PC-3 (cell line): ENCODE data around the gene UGGT2.

Source experiments
- CTCF ChIP-seq: fragments of 300-600 bp; sonication (generic); conservative IDR thresholded peaks from 2 replicates; pipeline ENCODE4 v1.5.1; 2017; ENCODE audit warnings: antibody characterized with exemption, low read depth, mild to moderate bottlenecking, low read length
- EZH2 ChIP-seq: fragments of 300-600 bp; sonication (generic); IDR thresholded peaks from one replicate; pipeline ENCODE4 v1.6.1; 2017; ENCODE audit warnings: antibody characterized with exemption, mild to moderate bottlenecking, low read length; ENCODE audit not compliant: unreplicated experiment
- EZH2phosphoT487 ChIP-seq: fragments of 300-600 bp; sonication (generic); IDR thresholded peaks from 2 replicates; pipeline ENCODE4 v1.6.1; 2018; ENCODE audit warnings: mild to moderate bottlenecking, antibody characterized with exemption, low read length, borderline replicate concordance

- TF ChIP-seq CTCF (no peak), EZH2 (no peak), EZH2phosphoT487 (no peak)
Measured at GRCh38 chr13:95800436-95800835, 252.8 kb downstream of the UGGT2 start.
